Osteoblast (primary cell): ENCODE measurements around the gene RNLS. TPM values are rescaled to one million over a fixed set of nuclear protein-coding genes. Genes with fewer than 3 reads are reported as not detected.

Source experiments
- DNase-seq: peaks from one replicate; pipeline ENCODE4 v3.0.0; 2011; ENCODE audit warnings: low spot score, mixed read lengths; ENCODE audit not compliant: insufficient read length; ENCODE audit errors: missing footprints
- H2AFZ ChIP-seq: 2 replicates; pipeline ENCODE4 v1.6.0; 2011; ENCODE audit warnings: mild to moderate bottlenecking, low read length
- H3K27ac ChIP-seq: 2 replicates; pipeline ENCODE4 v1.5.1; 2011; ENCODE audit warnings: mild to moderate bottlenecking, low read depth, low read length, moderate library complexity
- H3K27me3 ChIP-seq: 2 replicates; pipeline ENCODE4 v1.6.0; 2012; ENCODE audit warnings: mild to moderate bottlenecking, control low read depth, inconsistent platforms, low read length, moderate library complexity; ENCODE audit not compliant: insufficient read depth
- H3K36me3 ChIP-seq: 2 replicates; pipeline ENCODE4 v1.5.1; 2011; ENCODE audit warnings: mild to moderate bottlenecking, low read length, control low read depth, moderate library complexity; ENCODE audit not compliant: insufficient read depth
- H3K4me1 ChIP-seq: 2 replicates; pipeline ENCODE4 v1.5.1; 2011; ENCODE audit warnings: mild to moderate bottlenecking, low read length, control low read depth, moderate library complexity; ENCODE audit not compliant: insufficient read depth
- H3K4me2 ChIP-seq: 2 replicates; pipeline ENCODE4 v1.6.0; 2011; ENCODE audit warnings: mild to moderate bottlenecking, low read length; ENCODE audit not compliant: insufficient read depth
- H3K4me3 ChIP-seq: fragments of 200-600 bp; sonication (generic); 3 replicates; pipeline ENCODE4 v1.5.1; 2012; ENCODE audit warnings: mild to moderate bottlenecking, low read length, inconsistent platforms; ENCODE audit not compliant: insufficient read depth
- H3K79me2 ChIP-seq: 2 replicates; pipeline ENCODE4 v1.6.0; 2012; ENCODE audit warnings: mild to moderate bottlenecking, low read length, control low read depth, inconsistent platforms; ENCODE audit not compliant: insufficient read depth
- H3K9me3 ChIP-seq: 2 replicates; pipeline ENCODE4 v1.5.1; 2011; ENCODE audit warnings: low read depth, low read length, control low read depth
- H4K20me1 ChIP-seq: 2 replicates; pipeline ENCODE4 v1.6.0; 2012; ENCODE audit warnings: mild to moderate bottlenecking, low read length, control low read depth; ENCODE audit not compliant: insufficient read depth
- total RNA-seq: library from RNA; depleted of rRNA; stranded (reverse); fragments of >200 nt; gene quantifications from 2 replicates; pipeline ENCODE4 v1.2.3, GENCODE V29; 2012
- TF ChIP-seq, protein P1 (sequence below): IDR thresholded peaks from 2 replicates; pipeline ENCODE4 v1.5.1; 2011; ENCODE audit warnings: mild to moderate bottlenecking, low read depth, low read length, moderate library complexity; ENCODE audit errors: extremely low read depth

Gene RNLS
- total RNA-seq, 1 donor, result 22.4 TPM

DNA sequence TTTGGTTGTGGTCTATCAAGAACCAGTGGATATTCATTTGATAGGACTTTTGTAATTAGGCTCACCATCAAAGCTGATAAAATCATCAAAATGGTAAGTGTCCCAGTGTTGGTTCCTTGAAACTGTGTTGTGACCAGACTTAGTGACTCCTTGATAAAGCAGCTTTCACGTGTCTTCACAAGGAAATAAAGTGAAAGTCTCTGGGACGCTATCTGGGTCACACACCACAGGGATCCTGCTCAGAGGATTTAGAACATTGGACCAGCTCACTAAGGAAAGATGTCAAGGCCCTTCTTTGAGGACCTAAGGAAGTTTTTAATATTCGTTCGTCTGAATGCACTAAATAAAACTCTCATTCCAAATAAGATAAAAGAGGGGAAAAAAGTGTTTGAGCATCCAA lies 193.1 kb downstream of the RNLS start:
- DNase-seq, result peak; percentile 46
- H3K9me3 ChIP-seq, result no peaks in the 10 kb centered on the region
- no peak overlapping the region for H3K4me2 ChIP-seq
- no peaks in the 10 kb centered on the region for H3K36me3 ChIP-seq
- H3K79me2 ChIP-seq, result no peaks in the 10 kb centered on the region
- no peak overlapping the region for H3K4me3 ChIP-seq
- no peaks in the 10 kb centered on the region for H4K20me1 ChIP-seq
- no peaks in the 10 kb centered on the region for H3K27me3 ChIP-seq
- TF ChIP-seq, protein P1, sequence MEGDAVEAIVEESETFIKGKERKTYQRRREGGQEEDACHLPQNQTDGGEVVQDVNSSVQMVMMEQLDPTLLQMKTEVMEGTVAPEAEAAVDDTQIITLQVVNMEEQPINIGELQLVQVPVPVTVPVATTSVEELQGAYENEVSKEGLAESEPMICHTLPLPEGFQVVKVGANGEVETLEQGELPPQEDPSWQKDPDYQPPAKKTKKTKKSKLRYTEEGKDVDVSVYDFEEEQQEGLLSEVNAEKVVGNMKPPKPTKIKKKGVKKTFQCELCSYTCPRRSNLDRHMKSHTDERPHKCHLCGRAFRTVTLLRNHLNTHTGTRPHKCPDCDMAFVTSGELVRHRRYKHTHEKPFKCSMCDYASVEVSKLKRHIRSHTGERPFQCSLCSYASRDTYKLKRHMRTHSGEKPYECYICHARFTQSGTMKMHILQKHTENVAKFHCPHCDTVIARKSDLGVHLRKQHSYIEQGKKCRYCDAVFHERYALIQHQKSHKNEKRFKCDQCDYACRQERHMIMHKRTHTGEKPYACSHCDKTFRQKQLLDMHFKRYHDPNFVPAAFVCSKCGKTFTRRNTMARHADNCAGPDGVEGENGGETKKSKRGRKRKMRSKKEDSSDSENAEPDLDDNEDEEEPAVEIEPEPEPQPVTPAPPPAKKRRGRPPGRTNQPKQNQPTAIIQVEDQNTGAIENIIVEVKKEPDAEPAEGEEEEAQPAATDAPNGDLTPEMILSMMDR, result no peak
- H3K4me1 ChIP-seq, result peaks cover 24% of the 10 kb centered on the region
- H2AFZ ChIP-seq, result no peak overlapping the region
- no peak overlapping the region for H3K27ac ChIP-seq

DNA sequence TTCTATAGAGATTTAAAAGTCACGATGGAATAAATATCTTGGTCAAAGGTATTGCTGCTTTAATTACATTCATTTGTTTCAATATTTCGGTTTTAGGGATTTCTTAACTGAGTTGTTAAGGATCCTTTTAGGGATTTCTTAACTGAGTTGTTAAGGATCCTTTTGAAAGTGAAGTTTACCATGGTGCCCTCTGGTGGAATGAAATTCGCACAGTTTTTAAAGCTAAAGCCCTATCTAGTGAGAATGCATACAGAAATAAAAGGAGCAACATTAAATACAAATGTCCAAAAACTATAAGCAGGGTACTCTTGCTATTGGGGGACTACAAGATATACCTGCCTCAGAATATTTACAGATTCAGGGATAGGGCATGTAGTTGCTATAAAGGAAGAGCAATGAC lies 193.7 kb downstream of the RNLS start:
- Histone ChIP-seq H4K20me1 (no peaks in the 10 kb centered on the region), H3K27ac (no peak overlapping the region), H3K9me3 (no peaks in the 10 kb centered on the region), H3K4me3 (no peak overlapping the region), H3K4me1 (peaks cover 24% of the 10 kb centered on the region), H3K79me2 (no peaks in the 10 kb centered on the region), H3K27me3 (no peaks in the 10 kb centered on the region), H3K4me2 (no peak overlapping the region), H2AFZ (no peak overlapping the region), H3K36me3 (no peaks in the 10 kb centered on the region)
- TF ChIP-seq, protein P1, result peak; percentile 64
- peak; percentile 22 for DNase-seq

DNA sequence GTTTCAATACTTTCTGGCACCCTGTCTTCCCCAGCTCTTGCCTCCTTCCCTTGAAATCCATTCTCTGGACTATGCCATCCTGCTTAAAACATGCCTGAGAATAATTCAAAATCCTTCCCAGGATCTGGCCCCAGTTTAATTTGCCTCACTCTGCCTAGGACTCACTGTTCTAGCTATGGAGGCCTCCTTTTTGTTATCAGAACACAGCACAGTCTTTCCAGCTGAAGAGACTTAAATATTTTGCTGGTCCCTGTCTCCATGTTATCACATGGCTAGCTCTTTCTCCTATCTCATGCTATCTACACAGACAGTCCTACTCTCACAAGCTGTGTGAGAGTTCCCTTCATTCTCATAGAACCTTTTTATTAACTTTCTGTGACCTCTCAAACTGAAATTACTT lies 194.8 kb downstream of the RNLS start:
- Histone ChIP-seq H3K27ac (no peak overlapping the region), H3K4me2 (no peak overlapping the region), H3K36me3 (no peaks in the 10 kb centered on the region), H3K79me2 (no peaks in the 10 kb centered on the region), H3K4me3 (no peak overlapping the region), H3K4me1 (peaks cover 24% of the 10 kb centered on the region), H3K9me3 (no peaks in the 10 kb centered on the region), H2AFZ (no peak overlapping the region), H4K20me1 (no peaks in the 10 kb centered on the region), H3K27me3 (no peaks in the 10 kb centered on the region)
- no peak for DNase-seq
- TF ChIP-seq, protein P1, result no peak

- no peaks in the 10 kb centered on the region for H4K20me1 ChIP-seq
- H3K9me3 ChIP-seq, result no peaks in the 10 kb centered on the region
- peaks cover 24% of the 10 kb centered on the region for H3K4me1 ChIP-seq
- H3K79me2 ChIP-seq, result no peaks in the 10 kb centered on the region
- peak; percentile 83 for DNase-seq
- H3K27ac ChIP-seq, result peak overlapping the region; percentile 30
- peak overlapping the region; percentile 71 for H3K4me2 ChIP-seq
- peak overlapping the region; percentile 48 for H2AFZ ChIP-seq
- TF ChIP-seq, protein P1, result no peak
- H3K27me3 ChIP-seq, result no peaks in the 10 kb centered on the region
- no peaks in the 10 kb centered on the region for H3K36me3 ChIP-seq
- H3K4me3 ChIP-seq, result peak overlapping the region; percentile 61
Observed at GRCh38 chr10:88386821-88387773, 196.0 kb downstream of the RNLS start.
